ENCODE measurements around the gene CARD11.

Gene CARD11

GRCh38 chr7:2939193-2939885 is 104.3 kb downstream of the CARD11 start:
- DNase-seq (ENCODE audit: low read depth): peak; percentile 24

DNA sequence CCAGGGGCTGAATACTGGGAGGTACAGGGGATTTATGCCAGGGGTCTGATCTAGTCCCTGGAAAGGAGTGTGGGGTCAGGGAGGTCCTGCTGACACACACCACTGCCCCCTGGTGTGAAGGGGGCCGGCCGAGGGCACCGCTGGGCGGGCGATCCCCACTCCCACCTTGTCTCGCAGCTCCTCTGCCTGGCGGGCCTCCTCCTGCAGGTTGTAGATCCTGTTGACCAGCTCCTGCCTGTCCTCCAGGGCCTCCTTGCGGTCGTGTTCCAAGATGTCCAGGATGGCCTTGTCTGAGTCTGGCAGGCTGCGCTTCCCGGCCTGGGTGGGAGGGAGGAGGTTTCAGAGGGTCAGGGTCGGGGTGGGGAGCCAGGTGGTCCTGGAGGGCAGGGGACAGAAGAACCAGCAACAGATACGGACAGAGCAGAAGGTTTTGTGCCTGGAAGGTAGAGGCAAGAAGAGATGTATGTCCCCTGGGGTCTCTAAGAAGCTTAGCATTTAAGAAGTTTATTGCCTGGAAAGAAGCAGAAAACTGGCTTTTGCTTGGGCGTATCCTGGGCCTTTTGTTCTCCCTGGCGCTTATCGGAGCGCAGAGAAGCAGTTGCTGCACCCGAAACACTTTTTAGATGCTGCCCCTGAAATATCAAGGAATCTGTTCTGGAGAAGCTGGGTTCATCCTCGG is 105.0 kb downstream of the CARD11 start:
- no peak for DNase-seq (ENCODE audit: low read depth)

GRCh38 chr7:2937701-2938513 is 105.8 kb downstream of the CARD11 start:
- no peak for DNase-seq (ENCODE audit: low read depth)

DNA sequence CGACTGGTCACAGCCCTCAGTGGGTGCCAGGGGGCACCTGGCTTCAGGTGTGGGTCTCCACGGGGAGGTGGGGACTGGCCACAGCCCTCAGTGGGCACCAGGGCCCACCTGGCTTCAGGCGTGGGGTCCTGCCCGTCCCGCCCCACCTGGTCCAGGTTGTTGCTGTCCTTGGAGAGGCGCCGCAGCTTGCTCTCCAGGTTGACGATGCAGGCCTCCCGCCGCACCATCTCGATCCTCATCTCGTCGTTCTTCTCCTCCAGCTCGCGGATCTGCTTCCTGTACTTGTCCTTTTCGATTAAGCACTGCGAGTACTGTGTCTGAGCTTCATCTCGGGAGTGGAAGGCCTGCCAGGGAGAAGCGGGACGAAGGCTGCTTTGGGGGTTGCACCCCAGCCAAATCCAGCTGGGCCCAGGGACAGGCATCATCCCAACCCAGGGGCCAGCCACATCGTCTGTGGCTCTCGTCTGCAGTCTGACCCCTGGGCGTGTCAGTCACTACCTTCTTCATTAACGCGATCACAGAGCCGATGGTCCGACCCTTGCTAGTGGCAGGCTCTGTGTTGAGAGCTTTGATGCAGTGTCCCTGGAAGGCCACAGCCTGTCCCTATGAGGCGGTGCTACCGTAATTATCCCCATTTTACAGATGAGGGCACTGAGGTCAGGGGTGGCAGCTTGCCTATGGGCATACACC is 106.6 kb downstream of the CARD11 start:
- DNase-seq (ENCODE audit: low read depth): no peak

DNA sequence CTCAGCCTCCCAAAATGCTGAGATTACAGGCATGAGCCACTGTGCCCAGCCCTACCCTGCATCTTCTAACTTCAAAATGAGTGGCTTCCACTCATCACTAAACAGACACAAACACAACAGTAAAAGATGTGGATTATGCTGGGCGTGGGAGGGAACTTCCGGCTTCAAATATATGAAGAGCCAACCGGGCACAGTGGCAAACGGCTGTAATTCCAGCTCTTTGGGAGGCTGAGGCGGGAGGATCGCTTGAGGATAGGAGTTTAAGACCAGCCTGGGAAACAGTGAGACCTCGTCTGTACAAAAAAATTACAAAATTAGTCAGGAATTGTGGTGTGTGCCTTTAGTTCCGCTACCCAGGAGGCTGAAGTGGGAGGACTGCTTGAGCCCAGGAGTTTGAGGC is 107.4 kb downstream of the CARD11 start:
- DNase-seq (ENCODE audit: low read depth): no peak

DNA sequence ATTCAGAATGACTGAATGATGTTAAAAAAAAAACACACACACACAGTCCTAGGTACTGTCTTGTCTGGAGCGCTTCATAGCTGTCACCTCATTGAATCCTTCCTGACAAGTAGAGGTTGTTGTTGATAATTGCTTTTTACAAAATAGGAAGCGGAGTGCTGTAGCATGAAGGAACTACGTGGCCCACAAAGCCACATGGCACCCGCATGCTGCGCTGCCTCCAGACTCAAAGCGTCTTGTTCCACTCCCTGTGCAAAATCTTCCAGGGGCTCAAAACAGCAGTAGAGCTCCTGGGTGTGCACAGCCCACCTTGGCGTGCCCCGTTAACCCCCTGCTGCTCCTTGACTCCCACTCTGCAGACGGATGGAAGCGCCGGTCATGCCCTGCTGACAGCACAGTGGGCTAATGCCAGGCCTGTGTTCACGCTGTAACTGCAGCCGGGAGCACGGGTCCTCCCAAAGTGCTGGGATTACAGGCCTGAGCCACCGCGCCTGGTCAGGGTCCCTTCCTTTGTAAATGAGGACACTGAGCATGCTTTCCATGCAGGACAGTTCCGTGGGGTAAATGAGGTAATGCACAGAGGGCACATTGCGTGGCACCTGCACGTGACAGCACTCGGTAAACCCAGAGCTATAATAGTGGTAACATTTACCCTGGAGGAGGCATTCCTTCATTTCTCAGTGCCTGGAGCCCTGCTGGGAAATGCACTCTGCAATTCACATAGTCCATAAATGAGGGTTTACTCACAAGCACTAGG is 108.5 kb downstream of the CARD11 start:
- DNase-seq (ENCODE audit: low read depth): no peak

DNA sequence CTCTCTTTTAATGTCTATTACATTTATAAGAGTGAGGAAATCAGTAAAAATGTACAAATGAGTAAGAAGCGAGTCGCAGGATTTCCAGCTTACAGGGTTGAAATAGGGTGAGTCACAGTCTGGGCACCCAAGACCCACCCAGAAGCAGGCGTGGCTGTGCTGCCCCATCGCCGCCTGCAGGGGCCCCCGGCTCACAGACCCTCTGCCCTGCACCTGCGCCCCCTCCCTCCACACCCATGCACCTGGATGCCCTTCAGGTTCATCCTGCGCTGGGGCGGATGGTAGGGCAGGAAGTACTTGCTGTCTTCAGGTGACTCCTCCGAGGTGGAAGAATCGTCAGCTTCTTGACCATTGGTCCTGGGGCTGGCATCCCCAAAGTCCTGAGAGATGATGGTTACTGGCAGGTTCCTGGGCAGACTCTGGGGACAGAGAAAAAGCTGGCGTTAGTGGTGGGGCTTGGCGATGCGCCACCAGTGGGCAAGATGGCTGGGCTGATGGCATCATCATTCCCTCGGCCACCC is 109.4 kb downstream of the CARD11 start:
- peak; percentile 69 for DNase-seq (ENCODE audit: low read depth)

DNA sequence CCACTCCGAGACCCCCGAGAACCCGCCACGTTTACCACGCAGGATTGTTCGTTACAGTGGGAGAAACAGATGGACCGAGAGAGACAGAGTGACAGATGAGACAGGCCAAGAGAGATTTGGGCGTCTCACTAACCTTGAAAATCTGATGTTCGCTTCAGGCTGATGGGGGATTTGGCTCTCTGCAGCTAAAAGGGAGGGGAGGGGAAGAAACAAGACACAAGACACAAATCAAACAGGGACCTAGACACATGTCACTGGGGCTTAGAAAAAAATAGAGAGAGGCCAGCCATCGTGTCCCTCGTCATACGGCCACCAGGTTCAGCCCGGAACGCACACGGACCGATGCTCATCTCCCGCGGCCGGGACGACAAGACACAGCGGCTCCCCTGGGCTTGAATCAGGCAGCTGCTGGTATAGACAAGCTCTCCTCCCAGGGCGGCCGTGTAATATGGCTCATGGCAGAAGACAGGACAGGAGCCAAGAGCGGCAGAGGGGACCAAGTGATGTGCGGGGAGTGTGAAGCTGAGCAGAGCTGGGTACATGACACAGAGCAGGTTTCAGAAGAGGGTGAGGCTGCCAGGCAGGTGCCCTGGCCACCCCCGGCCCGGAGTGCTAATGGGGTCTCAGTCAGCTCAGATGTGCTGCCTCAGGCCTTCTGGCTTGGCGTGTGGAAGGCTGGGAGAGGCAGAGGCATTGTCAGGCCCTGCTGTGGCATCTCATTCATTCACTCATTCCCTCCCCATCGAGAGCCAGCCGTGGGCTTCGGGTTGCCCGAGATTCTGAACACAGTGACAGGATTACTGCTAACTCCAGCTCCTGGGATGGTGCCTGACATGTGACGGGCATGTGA is 111.0 kb downstream of the CARD11 start:
- no peak for DNase-seq (ENCODE audit: low read depth)

GRCh38 chr7:2931034-2931415 is 112.6 kb downstream of the CARD11 start:
- no peak for DNase-seq (ENCODE audit: low read depth)

- no peak for DNase-seq (ENCODE audit: low read depth)
Observed at GRCh38 chr7:2930310-2931033, 113.2 kb downstream of the CARD11 start.

- DNase-seq (ENCODE audit: low read depth): no peak
Observed at GRCh38 chr7:2929321-2930201, 114.1 kb downstream of the CARD11 start.

GRCh38 chr7:2928613-2929311 is 114.9 kb downstream of the CARD11 start:
- no peak for DNase-seq (ENCODE audit: low read depth)

GRCh38 chr7:2928256-2928612 is 115.4 kb downstream of the CARD11 start:
- DNase-seq (ENCODE audit: low read depth): no peak

DNA sequence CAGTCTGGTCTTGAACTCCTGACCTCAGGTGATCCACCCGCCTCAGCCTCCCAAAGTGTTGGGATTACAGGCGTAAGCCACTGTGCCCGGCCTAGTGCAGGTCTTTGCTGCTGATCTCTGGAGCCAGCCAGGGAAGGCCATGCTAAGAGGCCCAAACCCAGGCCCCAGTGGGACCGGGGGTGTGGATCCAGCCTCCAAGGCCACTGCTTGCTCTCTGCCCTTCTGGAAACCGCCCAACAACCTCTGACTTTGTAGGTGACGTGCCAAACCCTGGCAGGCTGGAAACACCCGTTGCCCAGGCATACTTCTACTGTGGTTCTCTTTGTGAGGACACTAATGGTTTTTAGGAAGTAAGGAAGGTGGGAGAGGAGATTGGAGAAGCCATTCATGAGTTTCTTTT is 116.1 kb downstream of the CARD11 start:
- DNase-seq (ENCODE audit: low read depth): no peak

- no peak for DNase-seq (ENCODE audit: low read depth)
Observed at GRCh38 chr7:2926896-2927405, 116.7 kb downstream of the CARD11 start.

- no peak for DNase-seq (ENCODE audit: low read depth)
Observed at GRCh38 chr7:2926120-2926895, 117.4 kb downstream of the CARD11 start.
